Measurements from ENCODE around the gene HLF. TPM values are rescaled to one million over a fixed set of nuclear protein-coding genes. Genes with fewer than 3 reads are reported as not detected.

Gene HLF
- total and polyA plus RNA-seq, 2 experiments from 2014 or later = 0.29 to 0.74 TPM

- Histone ChIP-seq H3K36me3 (no peaks in the 10 kb centered on the region), H3K9me3 (ENCODE audit: low read depth) (no peaks in the 10 kb centered on the region), H3K4me3 (no peak overlapping the region), H3K27ac (no peak overlapping the region), H3K4me1 (ENCODE audit: low read depth) (no peaks in the 10 kb centered on the region), H3K27me3 (no peaks in the 10 kb centered on the region)
- no peak for DNase-seq (ENCODE audit: low read depth in 1 of 2, low spot score in 1 of 2)
- no peak for TF ChIP-seq CTCF (IDR thresholded peaks at IDR 0.05; ENCODE audit: low read depth, low read length)
Observed at GRCh38 chr17:55223524-55223923, 41.2 kb upstream of the HLF start.

GRCh38 chr17:55224746-55225145 is 40.0 kb upstream of the HLF start:
- H3K27ac ChIP-seq = no peak overlapping the region
- no peaks in the 10 kb centered on the region for H3K4me1 ChIP-seq (ENCODE audit: low read depth)
- H3K27me3 ChIP-seq = no peaks in the 10 kb centered on the region
- no peak for TF ChIP-seq CTCF (IDR thresholded peaks at IDR 0.05; ENCODE audit: low read depth, low read length)
- H3K9me3 ChIP-seq (ENCODE audit: low read depth) = no peaks in the 10 kb centered on the region
- no peak overlapping the region for H3K4me3 ChIP-seq
- H3K36me3 ChIP-seq = no peaks in the 10 kb centered on the region
- DNase-seq (ENCODE audit: low read depth in 1 of 2, low spot score in 1 of 2) = no peak

GRCh38 chr17:55225237-55225636 is 39.5 kb upstream of the HLF start:
- Histone ChIP-seq H3K4me1 (ENCODE audit: low read depth) (no peaks in the 10 kb centered on the region), H3K27me3 (no peaks in the 10 kb centered on the region), H3K9me3 (ENCODE audit: low read depth) (no peaks in the 10 kb centered on the region), H3K27ac (no peak overlapping the region), H3K36me3 (no peaks in the 10 kb centered on the region), H3K4me3 (no peak overlapping the region)
- DNase-seq (ENCODE audit: low read depth in 1 of 2, low spot score in 1 of 2) = no peak
- TF ChIP-seq CTCF (IDR thresholded peaks at IDR 0.05; ENCODE audit: low read depth, low read length) = no peak

- Histone ChIP-seq H3K4me1 (ENCODE audit: low read depth) (no peaks in the 10 kb centered on the region), H3K9me3 (ENCODE audit: low read depth) (no peaks in the 10 kb centered on the region), H3K27me3 (no peaks in the 10 kb centered on the region), H3K4me3 (no peak overlapping the region), H3K36me3 (no peaks in the 10 kb centered on the region), H3K27ac (no peak overlapping the region)
- no peak for DNase-seq (ENCODE audit: low read depth in 1 of 2, low spot score in 1 of 2)
- no peak for TF ChIP-seq CTCF (IDR thresholded peaks at IDR 0.05; ENCODE audit: low read depth, low read length)
Observed at GRCh38 chr17:55228683-55229192, 36.0 kb upstream of the HLF start.

GRCh38 chr17:55229276-55229675 is 35.5 kb upstream of the HLF start:
- H3K36me3 ChIP-seq = no peaks in the 10 kb centered on the region
- no peak overlapping the region for H3K27ac ChIP-seq
- TF ChIP-seq CTCF (IDR thresholded peaks at IDR 0.05; ENCODE audit: low read depth, low read length) = no peak
- H3K27me3 ChIP-seq = no peaks in the 10 kb centered on the region
- no peaks in the 10 kb centered on the region for H3K4me1 ChIP-seq (ENCODE audit: low read depth)
- no peak overlapping the region for H3K4me3 ChIP-seq
- no peaks in the 10 kb centered on the region for H3K9me3 ChIP-seq (ENCODE audit: low read depth)
- DNase-seq (ENCODE audit: low read depth in 1 of 2, low spot score in 1 of 2) = no peak

GRCh38 chr17:55230716-55231115 is 34.0 kb upstream of the HLF start:
- no peak for TF ChIP-seq CTCF (IDR thresholded peaks at IDR 0.05; ENCODE audit: low read depth, low read length)
- Histone ChIP-seq H3K36me3 (no peaks in the 10 kb centered on the region), H3K27ac (no peak overlapping the region), H3K27me3 (no peaks in the 10 kb centered on the region), H3K4me1 (ENCODE audit: low read depth) (no peaks in the 10 kb centered on the region), H3K9me3 (ENCODE audit: low read depth) (no peaks in the 10 kb centered on the region), H3K4me3 (no peak overlapping the region)
- DNase-seq (ENCODE audit: low read depth in 1 of 2, low spot score in 1 of 2) = no peak
